Measurements from ENCODE around the gene SUMO3. TPM values are rescaled to one million over a fixed set of nuclear protein-coding genes. Genes with fewer than 3 reads are reported as not detected.

The SUMO3 gene
- polyA plus RNA-seq, 3 donors = 101 to 116 (median 106) TPM

GRCh38 chr21:44812640-44813039 lies 5.2 kb downstream of the SUMO3 start:
- DNase-seq = no peak

GRCh38 chr21:44810779-44811178 lies 7.1 kb downstream of the SUMO3 start:
- no peak for DNase-seq

- DNase-seq = no peak
Measured at GRCh38 chr21:44805859-44806258, 12.0 kb downstream of the SUMO3 start.

GRCh38 chr21:44805226-44805625 lies 12.6 kb downstream of the SUMO3 start:
- no peak for DNase-seq

GRCh38 chr21:44804762-44805161 lies 13.1 kb downstream of the SUMO3 start:
- DNase-seq = no peak

GRCh38 chr21:44803651-44804050 lies 14.2 kb downstream of the SUMO3 start:
- DNase-seq = no peak

GRCh38 chr21:44802396-44803153 lies 15.3 kb downstream of the SUMO3 start:
- DNase-seq = no peak

- peak; percentile 81 for DNase-seq
Measured at GRCh38 chr21:44801468-44802395, 16.1 kb downstream of the SUMO3 start, which contains the start of gene UBE2G2. Gene UBE2G2 (minus strand): TSS chr21:44801820. CDS start chr21:44801748, 72 bp downstream.

GRCh38 chr21:44800971-44801467 lies 16.8 kb downstream of the SUMO3 start:
- DNase-seq = no peak

GRCh38 chr21:44800103-44800502 lies 17.8 kb downstream of the SUMO3 start:
- no peak for DNase-seq

- DNase-seq = no peak
Measured at GRCh38 chr21:44799646-44800045, 18.2 kb downstream of the SUMO3 start.

- DNase-seq = no peak
Measured at GRCh38 chr21:44797775-44798174, 20.1 kb downstream of the SUMO3 start.

GRCh38 chr21:44795342-44795741 lies 22.5 kb downstream of the SUMO3 start:
- no peak for DNase-seq

- DNase-seq = no peak
Measured at GRCh38 chr21:44793592-44794374, 24.1 kb downstream of the SUMO3 start.

- DNase-seq = peak; percentile 73
Measured at GRCh38 chr21:44792702-44793591, 24.9 kb downstream of the SUMO3 start.

GRCh38 chr21:44791993-44792392 lies 25.9 kb downstream of the SUMO3 start:
- DNase-seq = no peak

- DNase-seq = no peak
Measured at GRCh38 chr21:44791246-44791645, 26.6 kb downstream of the SUMO3 start.

- DNase-seq = no peak
Measured at GRCh38 chr21:44790368-44790767, 27.5 kb downstream of the SUMO3 start.

GRCh38 chr21:44789880-44790279 lies 28.0 kb downstream of the SUMO3 start:
- no peak for DNase-seq

GRCh38 chr21:44785620-44786335 lies 32.1 kb downstream of the SUMO3 start:
- DNase-seq = no peak
